Measurements from ENCODE around the gene HBA2.
"Not testable (repeated sequence)": the region's sequence is repeated elsewhere in the genome, so short reads cannot be mapped to it uniquely, and the experiment has no call there.

DNA sequence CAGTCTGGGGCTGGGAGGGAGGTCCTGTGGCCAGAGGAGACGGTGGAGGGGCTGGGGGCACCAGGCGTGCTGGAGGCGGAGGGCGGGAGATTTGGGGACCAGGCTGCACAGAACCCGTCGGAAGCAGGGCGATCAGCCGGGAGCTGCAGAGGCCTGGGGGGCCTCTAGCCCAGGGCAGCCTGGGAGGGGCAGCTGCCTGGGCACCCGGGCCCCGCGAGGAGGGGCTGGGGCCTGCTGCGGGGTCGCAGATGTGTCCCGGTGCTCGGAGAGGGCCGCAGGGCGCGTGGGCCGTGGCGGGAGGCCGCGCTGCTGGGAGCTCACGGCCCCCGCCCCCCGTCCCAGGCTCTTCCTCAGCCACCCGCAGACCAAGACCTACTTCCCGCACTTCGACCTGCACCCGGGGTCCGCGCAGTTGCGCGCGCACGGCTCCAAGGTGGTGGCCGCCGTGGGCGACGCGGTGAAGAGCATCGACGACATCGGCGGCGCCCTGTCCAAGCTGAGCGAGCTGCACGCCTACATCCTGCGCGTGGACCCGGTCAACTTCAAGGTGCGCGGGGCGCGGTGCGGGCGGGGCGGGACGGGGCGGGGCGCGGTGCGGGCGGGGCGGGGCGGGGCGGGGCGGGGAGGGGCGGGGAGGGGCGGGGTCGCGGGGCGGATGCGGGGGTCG is 19.0 kb upstream of the HBA2 start:
- TF ChIP-seq EZH2phosphoT487 (conservative IDR thresholded peaks at IDR 0.05; ENCODE audit: low read length), result not testable (repeated sequence)
- TF ChIP-seq, protein P1, sequence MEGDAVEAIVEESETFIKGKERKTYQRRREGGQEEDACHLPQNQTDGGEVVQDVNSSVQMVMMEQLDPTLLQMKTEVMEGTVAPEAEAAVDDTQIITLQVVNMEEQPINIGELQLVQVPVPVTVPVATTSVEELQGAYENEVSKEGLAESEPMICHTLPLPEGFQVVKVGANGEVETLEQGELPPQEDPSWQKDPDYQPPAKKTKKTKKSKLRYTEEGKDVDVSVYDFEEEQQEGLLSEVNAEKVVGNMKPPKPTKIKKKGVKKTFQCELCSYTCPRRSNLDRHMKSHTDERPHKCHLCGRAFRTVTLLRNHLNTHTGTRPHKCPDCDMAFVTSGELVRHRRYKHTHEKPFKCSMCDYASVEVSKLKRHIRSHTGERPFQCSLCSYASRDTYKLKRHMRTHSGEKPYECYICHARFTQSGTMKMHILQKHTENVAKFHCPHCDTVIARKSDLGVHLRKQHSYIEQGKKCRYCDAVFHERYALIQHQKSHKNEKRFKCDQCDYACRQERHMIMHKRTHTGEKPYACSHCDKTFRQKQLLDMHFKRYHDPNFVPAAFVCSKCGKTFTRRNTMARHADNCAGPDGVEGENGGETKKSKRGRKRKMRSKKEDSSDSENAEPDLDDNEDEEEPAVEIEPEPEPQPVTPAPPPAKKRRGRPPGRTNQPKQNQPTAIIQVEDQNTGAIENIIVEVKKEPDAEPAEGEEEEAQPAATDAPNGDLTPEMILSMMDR (IDR thresholded peaks at IDR 0.05; ENCODE audit: insufficient read depth, low read length, poor library complexity, severe bottlenecking), result not testable (repeated sequence)
